ENCODE data around the gene HEYL. TPM values are rescaled to one million over a fixed set of nuclear protein-coding genes. Genes with fewer than 3 reads are reported as not detected.
"Not testable (repeated sequence)": the region's sequence is repeated elsewhere in the genome, so short reads cannot be mapped to it uniquely, and the experiment has no call there.

Gene HEYL
- polyA plus RNA-seq, 10 donors, result 40.1 to 57.2 (median 46.0) TPM

DNA sequence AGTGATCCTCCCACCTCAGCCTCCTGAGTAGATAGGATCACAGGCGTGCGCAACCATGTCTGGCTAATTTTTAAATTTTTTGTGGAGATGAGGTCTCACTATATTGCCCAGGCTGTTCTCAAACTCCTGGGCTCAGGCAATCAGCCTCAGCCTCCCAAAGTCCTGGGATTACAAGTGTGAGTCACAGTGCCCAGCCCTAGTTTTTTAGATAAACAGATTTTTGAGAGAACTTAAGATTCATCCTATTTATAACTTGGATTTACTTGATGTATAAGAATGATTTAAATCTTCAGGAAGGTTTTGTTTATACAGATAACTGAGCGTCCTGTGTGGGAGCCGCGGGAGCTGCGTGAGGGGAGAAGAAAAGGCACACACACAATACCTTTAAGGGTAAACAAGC lies 26.2 kb downstream of the HEYL start:
- no peak for DNase-seq

DNA sequence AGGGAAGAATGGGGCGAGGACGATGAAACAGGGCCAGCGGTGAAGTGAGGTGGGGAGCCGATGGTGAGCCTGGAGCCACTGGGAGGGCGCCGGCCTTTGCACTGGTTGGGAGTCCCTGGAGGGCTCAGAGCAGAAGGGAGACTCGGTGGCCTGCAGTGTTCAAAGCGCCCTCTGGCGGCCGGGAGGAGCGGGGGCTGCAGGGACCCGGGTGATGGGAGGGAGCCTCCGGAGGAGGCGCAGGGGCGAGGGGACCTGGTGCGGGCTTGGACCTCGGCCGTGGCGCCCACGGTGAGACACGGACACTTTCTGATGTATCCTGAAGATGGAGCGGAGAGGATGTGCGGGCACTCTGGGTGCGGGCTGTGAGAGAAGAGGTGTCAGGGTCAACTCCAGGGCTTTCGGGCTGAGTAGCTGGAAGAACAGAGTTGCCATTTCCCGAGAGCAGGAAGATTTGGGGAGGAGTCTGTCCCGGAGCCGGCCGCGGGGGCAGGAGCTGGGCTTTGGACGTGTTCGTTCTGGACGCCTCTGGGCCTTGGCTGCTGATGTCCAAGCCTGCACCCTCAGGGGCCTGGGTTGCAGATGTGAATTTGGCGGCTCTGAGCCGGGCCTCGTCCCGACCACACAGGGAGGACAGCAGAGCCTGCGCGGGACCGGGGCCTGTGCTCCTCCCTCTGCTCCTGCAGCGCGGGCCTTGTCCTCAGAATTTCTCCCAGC lies 29.7 kb downstream of the HEYL start:
- peak in 1 of 3 donors; percentile 75 for DNase-seq

DNA sequence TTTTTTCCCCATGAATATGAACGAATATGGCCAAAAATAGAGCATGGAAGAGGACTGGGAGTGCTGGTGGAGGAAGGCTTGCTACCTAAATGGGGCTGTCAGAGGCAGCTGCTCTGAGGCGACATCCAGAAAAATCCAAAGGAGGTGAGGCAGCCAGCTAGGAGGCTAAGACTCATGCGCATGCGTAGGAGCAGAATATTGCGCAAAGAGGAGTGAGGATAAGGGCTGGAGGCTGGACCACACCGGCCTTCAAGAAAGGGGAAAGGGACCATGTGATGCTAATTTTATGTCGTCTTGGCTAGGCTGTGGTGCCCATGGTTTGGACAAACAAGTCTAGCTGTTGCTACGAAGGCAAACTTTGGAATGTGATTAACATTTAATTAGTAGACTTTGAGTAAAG lies 30.5 kb downstream of the HEYL start:
- no peak for DNase-seq

DNA sequence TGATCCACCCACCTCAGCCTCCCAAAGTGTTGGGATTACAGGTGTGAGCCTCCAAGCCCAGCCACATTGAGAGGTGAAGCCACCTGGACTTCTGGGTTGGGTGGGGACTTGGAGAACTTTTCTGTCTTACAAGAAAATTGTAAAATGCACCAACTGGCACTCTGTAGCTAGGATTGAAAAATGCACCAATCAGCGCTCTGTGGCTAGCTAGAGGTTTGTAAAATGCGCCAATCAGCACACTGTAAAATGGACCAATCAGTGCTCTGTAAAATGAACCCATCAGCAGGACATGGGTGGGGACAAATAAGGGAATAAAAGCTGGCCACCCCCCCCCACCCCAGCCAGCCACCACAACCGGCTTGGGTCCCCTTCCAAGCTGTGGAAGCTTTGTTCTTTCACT lies 35.8 kb downstream of the HEYL start:
- not testable (repeated sequence) for DNase-seq

DNA sequence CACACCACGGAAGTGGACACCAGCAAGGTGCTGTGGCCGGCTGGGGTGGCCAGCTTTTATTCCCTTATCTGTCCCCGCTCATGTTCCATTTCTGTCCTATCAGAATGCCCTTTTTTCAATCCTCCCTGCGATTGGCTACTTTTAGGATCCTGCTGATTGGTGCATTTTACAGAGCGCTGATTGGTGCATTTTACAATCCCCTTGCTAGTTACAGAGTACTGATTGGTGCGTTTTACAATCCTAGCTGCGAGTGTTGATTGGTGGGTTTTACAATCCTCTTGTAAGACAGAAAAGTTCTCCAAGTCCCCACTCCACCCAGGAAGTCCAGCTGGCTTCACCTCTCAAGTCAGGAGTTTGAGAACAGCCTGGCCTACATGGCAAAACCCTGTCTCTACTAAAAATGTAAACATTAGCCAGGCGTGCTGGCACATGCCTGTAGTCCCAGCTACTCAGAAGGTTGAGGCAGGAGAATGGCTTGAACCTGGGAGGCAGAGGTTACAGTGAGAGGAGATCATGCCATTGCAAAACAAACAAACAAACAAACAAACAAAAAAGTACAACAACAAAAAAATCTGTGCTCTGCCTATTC lies 37.7 kb downstream of the HEYL start:
- DNase-seq, result not testable (repeated sequence)

DNA sequence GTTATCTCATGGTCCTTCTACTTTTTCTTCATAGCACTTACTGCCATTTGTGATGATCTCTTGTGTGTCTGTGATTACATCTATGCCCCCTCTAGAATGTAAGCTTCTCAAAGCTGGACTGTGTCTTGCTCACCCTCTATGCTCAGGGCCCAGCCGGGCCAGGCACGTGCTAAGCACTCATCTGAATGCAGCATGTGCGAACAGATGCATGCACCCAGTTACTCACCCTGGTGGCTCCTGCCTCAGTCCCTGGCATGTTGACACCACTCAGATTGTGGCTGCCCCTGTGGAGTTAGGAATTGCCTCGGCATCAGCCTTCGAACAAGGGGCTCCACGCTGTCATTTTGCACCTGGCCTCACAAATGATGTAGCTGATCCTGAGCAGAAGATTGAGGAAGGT lies 43.3 kb downstream of the HEYL start:
- no peak for DNase-seq

DNA sequence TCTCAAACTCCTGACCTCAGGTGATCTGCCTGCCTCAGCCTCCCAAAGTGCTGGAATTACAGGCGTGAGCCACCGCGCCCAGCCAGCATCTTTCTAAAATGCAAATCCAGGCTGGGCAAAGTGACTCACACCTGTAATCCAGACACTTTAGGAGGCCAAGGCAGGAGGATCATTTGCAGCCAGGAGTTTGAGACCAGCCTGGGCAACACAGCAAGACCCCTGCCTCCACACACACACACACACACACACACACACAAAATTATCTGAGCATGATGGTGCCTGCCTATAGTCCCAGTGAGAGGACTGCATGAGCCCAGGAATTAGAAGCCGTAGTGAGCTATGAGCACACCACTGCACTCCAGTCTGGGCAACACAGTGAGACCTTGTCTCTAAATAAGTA lies 46.1 kb downstream of the HEYL start:
- DNase-seq, result no peak

DNA sequence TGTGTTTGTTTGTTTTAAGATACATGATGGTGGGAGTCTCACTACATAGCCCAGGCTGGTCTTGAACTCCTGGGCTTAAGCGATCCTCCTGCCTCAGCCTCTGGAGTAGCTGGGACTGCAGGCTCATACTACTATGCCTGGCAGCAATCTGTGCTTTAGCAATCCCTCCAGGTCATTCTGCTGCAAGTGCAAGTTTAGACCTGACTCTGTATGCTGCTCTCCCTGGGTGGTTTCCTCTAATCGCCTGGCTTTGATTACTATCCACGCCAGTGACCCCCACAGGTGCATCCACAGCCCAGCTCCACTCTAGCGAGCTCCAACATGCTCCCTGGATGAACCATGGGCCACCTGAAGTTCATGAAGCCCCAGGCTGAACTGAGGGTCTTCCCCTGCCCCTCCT lies 47.4 kb downstream of the HEYL start:
- no peak for DNase-seq

DNA sequence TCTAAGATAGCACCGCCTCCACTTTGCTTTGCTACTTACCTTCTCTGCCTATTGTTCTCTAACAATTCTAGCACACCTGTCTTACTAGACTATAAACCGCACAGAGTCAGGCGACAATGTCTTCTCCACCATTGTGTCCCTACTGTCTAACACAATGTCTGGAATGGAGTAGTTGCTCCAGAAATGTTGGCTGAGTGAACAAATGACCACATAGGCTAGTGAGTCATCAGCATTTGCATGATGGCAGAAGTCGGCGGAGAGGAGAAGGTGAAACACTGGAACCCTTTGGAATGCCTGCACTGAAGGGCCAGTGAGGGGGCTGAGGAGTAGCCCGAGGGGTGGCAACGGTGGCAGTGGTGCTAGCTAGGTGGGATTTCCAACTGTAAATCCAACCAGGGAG lies 48.9 kb downstream of the HEYL start:
- DNase-seq, result no peak

DNA sequence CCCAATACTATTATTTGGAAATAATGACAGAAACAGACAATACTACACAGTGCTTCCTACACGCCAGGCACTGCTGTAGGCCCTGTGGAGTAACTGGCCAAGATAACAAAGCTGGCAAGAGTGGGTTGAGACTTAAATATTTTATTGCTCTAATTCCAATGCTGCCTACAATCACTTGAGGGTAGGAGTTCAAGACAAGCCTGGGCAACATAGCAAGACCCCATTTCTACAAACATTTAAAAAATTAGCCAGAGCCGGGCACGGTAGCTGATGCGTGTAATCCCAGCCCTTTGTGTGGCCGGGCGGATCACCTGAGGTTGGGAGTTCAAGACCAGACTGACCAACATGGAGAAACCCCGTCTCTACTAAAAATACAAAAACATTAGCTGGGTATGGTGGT lies 53.5 kb downstream of the HEYL start:
- no peak for DNase-seq

DNA sequence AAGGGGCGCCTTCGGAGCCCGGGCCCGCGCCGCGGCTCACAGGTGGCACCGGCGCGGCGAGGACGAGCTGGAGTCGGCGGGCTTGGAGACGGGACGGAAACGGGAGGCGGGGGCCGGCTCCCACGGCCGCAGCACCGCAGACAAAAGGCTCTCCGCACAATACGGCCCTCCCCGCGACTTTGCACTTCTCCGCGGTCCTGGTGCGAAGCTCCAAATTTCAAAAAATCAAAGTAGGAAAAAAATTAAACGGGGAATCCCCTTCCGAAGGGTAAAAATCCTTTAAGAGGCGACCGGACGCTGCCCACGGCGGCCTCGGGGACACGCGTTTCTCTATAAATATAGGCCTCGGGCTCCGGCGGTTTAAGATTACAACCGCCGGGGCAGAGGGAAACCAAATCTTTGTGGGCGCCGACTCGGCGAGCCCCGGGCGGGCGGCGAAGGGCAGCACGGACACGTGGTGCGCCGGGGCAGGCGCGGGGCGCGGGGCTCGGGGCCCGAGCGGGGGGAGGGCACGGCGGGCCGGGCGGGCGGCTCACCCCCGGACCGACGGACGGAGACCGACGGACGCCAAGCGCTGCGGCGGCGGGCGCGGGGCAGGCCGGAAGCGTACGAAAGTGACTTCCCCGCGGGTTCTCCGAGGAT lies 63.3 kb downstream of the HEYL start:
- peak; percentile 15 to 51 (median 25) for DNase-seq

DNA sequence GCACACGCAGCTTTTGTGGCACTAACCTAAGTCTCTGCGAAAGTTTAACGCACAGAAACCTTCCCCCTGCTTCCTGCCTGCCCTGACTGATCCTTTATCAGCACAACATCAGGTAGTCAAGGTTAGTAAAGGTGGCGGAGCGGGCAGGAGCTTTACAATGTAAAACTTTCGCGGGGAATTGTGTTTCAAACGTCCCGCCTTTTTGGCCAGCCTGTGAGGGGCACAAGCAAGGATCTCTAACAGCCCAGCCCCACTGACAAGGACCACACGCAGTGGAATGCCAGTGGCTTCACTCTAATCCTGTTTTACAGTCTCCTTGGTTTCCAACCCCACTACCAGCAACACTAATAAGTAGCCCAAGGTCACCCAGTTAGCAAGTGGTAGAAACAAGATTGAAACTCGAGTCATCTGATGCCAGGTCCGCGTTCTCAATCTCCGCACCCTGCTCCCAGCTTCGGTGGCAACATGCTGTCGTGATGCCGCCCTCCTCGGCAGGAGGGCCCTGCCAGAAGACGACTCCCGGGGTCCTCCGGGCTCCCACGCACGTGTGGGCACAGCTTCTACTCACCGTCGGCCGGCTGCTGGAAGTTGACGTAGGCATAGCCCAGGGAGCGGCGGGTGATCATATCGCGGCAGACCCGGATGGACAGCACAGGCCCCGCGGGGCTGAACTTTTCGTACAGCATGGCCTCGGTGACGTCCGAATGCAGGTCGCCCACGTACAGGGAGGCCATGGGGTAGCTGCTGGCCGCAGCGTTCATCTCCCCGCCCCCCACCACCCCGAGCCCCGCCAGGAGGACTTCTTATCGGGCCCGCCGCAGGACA lies 64.0 kb downstream of the HEYL start:
- DNase-seq, result peak; percentile 14 to 62 (median 35)

DNA sequence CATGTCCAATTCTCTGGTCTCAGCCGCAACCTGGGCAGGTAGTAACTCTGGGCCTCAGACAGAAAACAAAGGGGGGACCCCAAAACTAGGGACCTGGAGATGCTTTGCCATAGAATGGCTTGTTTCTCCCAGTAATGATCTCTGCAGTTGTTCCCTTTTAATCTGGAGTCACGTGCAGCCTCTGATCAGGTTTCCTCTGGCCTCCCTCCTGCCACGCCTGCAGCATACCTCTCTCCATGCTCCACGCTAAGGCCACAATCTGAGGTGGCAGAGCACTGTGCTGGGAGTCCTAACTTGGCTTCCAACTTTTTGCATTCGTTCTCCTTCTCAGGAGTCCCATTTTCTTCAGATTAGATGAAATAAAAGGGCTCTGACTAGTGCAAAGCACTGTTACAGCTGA lies 64.8 kb downstream of the HEYL start:
- DNase-seq, result peak; percentile 10 to 35 (median 21)

Other genes with a start within 250 kb of the HEYL start
- 1 to 10 TPM in 2 of 10 donors, under 1 TPM in 8; 0.29 to 1.2 (median 0.48) TPM for gene BMP8A, start 148.0 kb downstream of the HEYL start, polyA plus RNA-seq (ENCODE audit: insufficient read length in 10 of 10)
- gene PABPC4, start 62.9 kb downstream of the HEYL start, polyA plus RNA-seq (ENCODE audit: insufficient read length in 10 of 10), result 100 to 1,000 TPM; 286 to 470 (median 428) TPM
- 1 to 10 TPM; 4.5 to 8.9 (median 6.5) TPM for gene NT5C1A, start 32.5 kb upstream of the HEYL start, polyA plus RNA-seq (ENCODE audit: insufficient read length in 10 of 10)
- gene HPCAL4, start 51.8 kb upstream of the HEYL start, polyA plus RNA-seq (ENCODE audit: insufficient read length in 10 of 10), result 1 to 10 TPM in 7 of 10 donors, under 1 TPM in 3; 0.52 to 2.0 (median 1.5) TPM
- gene PPIE, start 99.2 kb upstream of the HEYL start, polyA plus RNA-seq (ENCODE audit: insufficient read length in 10 of 10), result 10 to 100 TPM; 36.4 to 43.6 (median 40.0) TPM
- gene OXCT2, start 131.7 kb upstream of the HEYL start, polyA plus RNA-seq (ENCODE audit: insufficient read length in 10 of 10), result under 1 TPM in 7 of 10 donors, not detected in 3; 0.12 to 0.73 (median 0.32) TPM
- 1 to 10 TPM; 1.1 to 1.7 (median 1.6) TPM for gene BMP8B, start 149.2 kb upstream of the HEYL start, polyA plus RNA-seq (ENCODE audit: insufficient read length in 10 of 10)
- gene TRIT1, start 243.9 kb upstream of the HEYL start, polyA plus RNA-seq (ENCODE audit: insufficient read length in 10 of 10), result 10 to 100 TPM; 10.9 to 22.4 (median 15.0) TPM

All from muscle of back (tissue), 11 donors.